ENCODE measurements around the gene ARL2BP. TPM values are rescaled to one million over a fixed set of nuclear protein-coding genes. Genes with fewer than 3 reads are reported as not detected.

ARL2BP gene
- total and polyA plus RNA-seq, 2 of the 4 experiments (the other 2 are of a cell fraction) = 46.9 to 73.7 TPM

GRCh38 chr16:57256601-57257395 lies 11.7 kb downstream of the ARL2BP start:
- dilution Hi-C loops (cut with HindIII; ENCODE audit: low sequenced_read_pairs, unreplicated experiment) = no loop called here

More at GRCh38 chr16:57256601-57257395, 11.7 kb downstream of the ARL2BP start:
- no peak for ATAC-seq (ENCODE audit: low read depth)
- Histone ChIP-seq H4K20me1 (ENCODE audit: insufficient read depth, low read length) (no peaks in the 10 kb centered on the region; the same call in 1 of the 2 replicates), H3K9me3 (ENCODE audit: control insufficient read depth, insufficient read depth, low read length) (no peaks in the 10 kb centered on the region), H3K4ac (ENCODE audit: low read depth, low read length) (no peak overlapping the region), H3K56ac (ENCODE audit: extremely low read depth, insufficient read depth, low read length) (no peak overlapping the region), H2AK5ac (ENCODE audit: low read depth, low read length) (no peak overlapping the region), H3K79me1 (ENCODE audit: low read depth in 1 of 2, low read length in 2 of 2) (no peaks in the 10 kb centered on the region; a peak in 1 of 4 replicates), H3K27me3 (ENCODE audit: control insufficient read depth, insufficient read depth, low read length) (no peaks in the 10 kb centered on the region), H2AFZ (replicated peaks; ENCODE audit: low read length, poor library complexity) (no peak overlapping the region), H4K91ac (ENCODE audit: insufficient read depth, low read depth, low read length) (no peak overlapping the region), H2BK20ac (ENCODE audit: low read depth, low read length) (no peak overlapping the region), H3K4me3 (ENCODE audit: insufficient read depth, low read depth, low read length) (no peak overlapping the region), H2BK15ac (ENCODE audit: low read depth, low read length) (no peak overlapping the region), H3K14ac (replicated peaks; ENCODE audit: low read depth, low read length) (no peak overlapping the region), H3K9ac (ENCODE audit: low read depth, low read length) (no peak overlapping the region), H4K5ac (ENCODE audit: low read depth, low read length) (no peak overlapping the region), H2BK5ac (ENCODE audit: low read depth, low read length, poor library complexity, severe bottlenecking) (no peak overlapping the region), H4K8ac (ENCODE audit: low read depth in 2 of 2, low read length in 2 of 2) (no peak overlapping the region), H3K27ac (ENCODE audit: insufficient read depth, low read length) (no peak overlapping the region), H3K9me1 (ENCODE audit: insufficient read depth, low read length) (0 out of 2 replicates have a peak, but pooled peaks cover 4% of the 10 kb centered on the region), H3K4me1 (ENCODE audit: control insufficient read depth, insufficient read depth, low read length) (peaks cover 7% of the 10 kb centered on the region; the same call in 1 of the 2 replicates), H3K4me2 (ENCODE audit: low read depth, low read length) (no peak overlapping the region), H3K18ac (ENCODE audit: low read depth, low read length) (no peak overlapping the region), H2BK120ac (ENCODE audit: low read depth, low read length) (no peak overlapping the region), H3K23ac (ENCODE audit: low read depth, low read length) (no peak overlapping the region), H2AK9ac (replicated peaks; ENCODE audit: low read depth, low read length, poor library complexity) (peak overlapping the region; percentile 68), H3K36me3 (ENCODE audit: control insufficient read depth, insufficient read depth, low read length) (peaks cover 19% of the 10 kb centered on the region)
- 92% methylated on average over 6 of the region's 16 CpGs; no CpG with 5 or more reads in 1 of the 2 experiments for WGBS, 2 experiments (ENCODE audit: extremely low coverage in 2 of 2, insufficient read length in 1 of 2)
- POLR2A ChIA-PET (ENCODE audit: unreplicated experiment) = no interaction called here
- in situ Hi-C loops (cut with MboI; ENCODE audit: low sequenced_read_pairs) (no loop called here), intact Hi-C loops (cut with micrococcal nuclease) (no loop called here)
- CTCF ChIA-PET = no interaction called here
- no peak for DNase-seq
- TF ChIP-seq BHLHE40 (IDR thresholded peaks at IDR 0.05; ENCODE audit: low read depth, low read length) (no peak), FOS (IDR thresholded peaks at IDR 0.05; ENCODE audit: low read depth, low read length) (no peak), NFE2L2 (IDR thresholded peaks at IDR 0.05; ENCODE audit: low read depth, low read length) (no peak), RAD21 (IDR thresholded peaks at IDR 0.05; ENCODE audit: low read length) (no peak), SMC3 (IDR thresholded peaks at IDR 0.05; ENCODE audit: low read depth, low read length) (no peak), CEBPB (IDR thresholded peaks at IDR 0.05; ENCODE audit: low read depth, low read length) (no peak)
- no TSS peak for BruUV-seq (replicated peaks)
